H1 (cell line): ENCODE measurements around the gene MYH3. TPM values are rescaled to one million over a fixed set of nuclear protein-coding genes. Genes with fewer than 3 reads are reported as not detected.

ENCODE experiments used
- CTBP2 ChIP-seq: IDR thresholded peaks from 2 replicates; pipeline ENCODE4 v1.7.0; 2011; ENCODE audit warnings: borderline replicate concordance, mild to moderate bottlenecking, moderate library complexity, mixed read lengths, low read length; ENCODE audit not compliant: insufficient read depth, insufficient read length
- polyA plus RNA-seq, 7 experiments: library from polyadenylated mRNA; depleted of rRNA in 3 of 7; stranded (reverse) in 5 of 7; unstranded in 2 of 7; fragments of >200 nt in 5 of 7; fragments of 200-250 nt in 2 of 7; gene quantifications; 1 replicate in 5 of 7; 2 replicates in 1 of 7; 4 replicates in 1 of 7; pipeline versions ENCODE4 v1.2.1 to v1.2.3, GENCODE V29; 2011 to 2013; ENCODE audit warnings: missing spikeins in 2 of 7, mixed read lengths in 2 of 7
- total RNA-seq: library from RNA; stranded (reverse); fragmentation: NEBNext Ultra II Directional; extraction: Animal tissue kit (Norgen Biotek cat#: 25700); gene quantifications from 2 replicates; pipeline ENCODE4 v1.2.1, GENCODE V29; 2021
- TF ChIP-seq, protein P1 (sequence below): fragments of 300-600 bp; sonication (generic); IDR thresholded peaks from 2 replicates; pipeline ENCODE4 v1.7.1; 2012; ENCODE audit warnings: low read length, moderate library complexity, mild to moderate bottlenecking, inconsistent platforms; ENCODE audit not compliant: insufficient replicate concordance

The MYH3 gene
- total and polyA plus RNA-seq, 2 of the 8 experiments (the other 6 are each of a cell fraction or from before 2014, with no cell fraction given) = 0.65 to 1.8 TPM

DNA sequence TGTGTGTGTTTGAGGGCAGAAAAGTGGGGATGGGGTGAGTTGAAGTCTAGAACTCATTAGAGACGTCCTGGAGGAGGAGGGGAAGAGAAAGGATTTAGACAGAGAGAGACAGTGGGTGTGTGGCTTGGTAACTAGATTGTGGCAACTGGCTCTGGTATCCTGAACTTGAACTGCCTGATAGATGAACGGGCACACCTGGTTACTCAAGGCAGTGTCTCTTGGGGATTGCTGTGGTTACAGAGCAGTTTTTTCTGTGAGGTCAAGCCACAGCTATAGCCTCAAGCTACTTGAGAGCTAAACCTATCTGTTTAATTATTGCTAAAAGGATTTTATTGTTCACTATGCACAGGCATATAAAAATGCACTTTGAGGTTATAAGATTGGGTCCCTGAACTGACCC, 77.8 kb downstream of the MYH3 start (continued):
- TF ChIP-seq, protein P1, sequence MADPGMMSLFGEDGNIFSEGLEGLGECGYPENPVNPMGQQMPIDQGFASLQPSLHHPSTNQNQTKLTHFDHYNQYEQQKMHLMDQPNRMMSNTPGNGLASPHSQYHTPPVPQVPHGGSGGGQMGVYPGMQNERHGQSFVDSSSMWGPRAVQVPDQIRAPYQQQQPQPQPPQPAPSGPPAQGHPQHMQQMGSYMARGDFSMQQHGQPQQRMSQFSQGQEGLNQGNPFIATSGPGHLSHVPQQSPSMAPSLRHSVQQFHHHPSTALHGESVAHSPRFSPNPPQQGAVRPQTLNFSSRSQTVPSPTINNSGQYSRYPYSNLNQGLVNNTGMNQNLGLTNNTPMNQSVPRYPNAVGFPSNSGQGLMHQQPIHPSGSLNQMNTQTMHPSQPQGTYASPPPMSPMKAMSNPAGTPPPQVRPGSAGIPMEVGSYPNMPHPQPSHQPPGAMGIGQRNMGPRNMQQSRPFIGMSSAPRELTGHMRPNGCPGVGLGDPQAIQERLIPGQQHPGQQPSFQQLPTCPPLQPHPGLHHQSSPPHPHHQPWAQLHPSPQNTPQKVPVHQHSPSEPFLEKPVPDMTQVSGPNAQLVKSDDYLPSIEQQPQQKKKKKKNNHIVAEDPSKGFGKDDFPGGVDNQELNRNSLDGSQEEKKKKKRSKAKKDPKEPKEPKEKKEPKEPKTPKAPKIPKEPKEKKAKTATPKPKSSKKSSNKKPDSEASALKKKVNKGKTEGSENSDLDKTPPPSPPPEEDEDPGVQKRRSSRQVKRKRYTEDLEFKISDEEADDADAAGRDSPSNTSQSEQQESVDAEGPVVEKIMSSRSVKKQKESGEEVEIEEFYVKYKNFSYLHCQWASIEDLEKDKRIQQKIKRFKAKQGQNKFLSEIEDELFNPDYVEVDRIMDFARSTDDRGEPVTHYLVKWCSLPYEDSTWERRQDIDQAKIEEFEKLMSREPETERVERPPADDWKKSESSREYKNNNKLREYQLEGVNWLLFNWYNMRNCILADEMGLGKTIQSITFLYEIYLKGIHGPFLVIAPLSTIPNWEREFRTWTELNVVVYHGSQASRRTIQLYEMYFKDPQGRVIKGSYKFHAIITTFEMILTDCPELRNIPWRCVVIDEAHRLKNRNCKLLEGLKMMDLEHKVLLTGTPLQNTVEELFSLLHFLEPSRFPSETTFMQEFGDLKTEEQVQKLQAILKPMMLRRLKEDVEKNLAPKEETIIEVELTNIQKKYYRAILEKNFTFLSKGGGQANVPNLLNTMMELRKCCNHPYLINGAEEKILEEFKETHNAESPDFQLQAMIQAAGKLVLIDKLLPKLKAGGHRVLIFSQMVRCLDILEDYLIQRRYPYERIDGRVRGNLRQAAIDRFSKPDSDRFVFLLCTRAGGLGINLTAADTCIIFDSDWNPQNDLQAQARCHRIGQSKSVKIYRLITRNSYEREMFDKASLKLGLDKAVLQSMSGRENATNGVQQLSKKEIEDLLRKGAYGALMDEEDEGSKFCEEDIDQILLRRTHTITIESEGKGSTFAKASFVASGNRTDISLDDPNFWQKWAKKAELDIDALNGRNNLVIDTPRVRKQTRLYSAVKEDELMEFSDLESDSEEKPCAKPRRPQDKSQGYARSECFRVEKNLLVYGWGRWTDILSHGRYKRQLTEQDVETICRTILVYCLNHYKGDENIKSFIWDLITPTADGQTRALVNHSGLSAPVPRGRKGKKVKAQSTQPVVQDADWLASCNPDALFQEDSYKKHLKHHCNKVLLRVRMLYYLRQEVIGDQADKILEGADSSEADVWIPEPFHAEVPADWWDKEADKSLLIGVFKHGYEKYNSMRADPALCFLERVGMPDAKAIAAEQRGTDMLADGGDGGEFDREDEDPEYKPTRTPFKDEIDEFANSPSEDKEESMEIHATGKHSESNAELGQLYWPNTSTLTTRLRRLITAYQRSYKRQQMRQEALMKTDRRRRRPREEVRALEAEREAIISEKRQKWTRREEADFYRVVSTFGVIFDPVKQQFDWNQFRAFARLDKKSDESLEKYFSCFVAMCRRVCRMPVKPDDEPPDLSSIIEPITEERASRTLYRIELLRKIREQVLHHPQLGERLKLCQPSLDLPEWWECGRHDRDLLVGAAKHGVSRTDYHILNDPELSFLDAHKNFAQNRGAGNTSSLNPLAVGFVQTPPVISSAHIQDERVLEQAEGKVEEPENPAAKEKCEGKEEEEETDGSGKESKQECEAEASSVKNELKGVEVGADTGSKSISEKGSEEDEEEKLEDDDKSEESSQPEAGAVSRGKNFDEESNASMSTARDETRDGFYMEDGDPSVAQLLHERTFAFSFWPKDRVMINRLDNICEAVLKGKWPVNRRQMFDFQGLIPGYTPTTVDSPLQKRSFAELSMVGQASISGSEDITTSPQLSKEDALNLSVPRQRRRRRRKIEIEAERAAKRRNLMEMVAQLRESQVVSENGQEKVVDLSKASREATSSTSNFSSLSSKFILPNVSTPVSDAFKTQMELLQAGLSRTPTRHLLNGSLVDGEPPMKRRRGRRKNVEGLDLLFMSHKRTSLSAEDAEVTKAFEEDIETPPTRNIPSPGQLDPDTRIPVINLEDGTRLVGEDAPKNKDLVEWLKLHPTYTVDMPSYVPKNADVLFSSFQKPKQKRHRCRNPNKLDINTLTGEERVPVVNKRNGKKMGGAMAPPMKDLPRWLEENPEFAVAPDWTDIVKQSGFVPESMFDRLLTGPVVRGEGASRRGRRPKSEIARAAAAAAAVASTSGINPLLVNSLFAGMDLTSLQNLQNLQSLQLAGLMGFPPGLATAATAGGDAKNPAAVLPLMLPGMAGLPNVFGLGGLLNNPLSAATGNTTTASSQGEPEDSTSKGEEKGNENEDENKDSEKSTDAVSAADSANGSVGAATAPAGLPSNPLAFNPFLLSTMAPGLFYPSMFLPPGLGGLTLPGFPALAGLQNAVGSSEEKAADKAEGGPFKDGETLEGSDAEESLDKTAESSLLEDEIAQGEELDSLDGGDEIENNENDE = no peak
- TF ChIP-seq CTBP2 = no peak
